ENCODE measurements around the gene CDH8. TPM values are rescaled to one million over a fixed set of nuclear protein-coding genes. Genes with fewer than 3 reads are reported as not detected.
"Not testable (repeated sequence)": the region's sequence is repeated elsewhere in the genome, so short reads cannot be mapped to it uniquely, and the experiment has no call there.

CDH8 gene
- polyA plus RNA-seq, 1 experiment, result not detected

DNA sequence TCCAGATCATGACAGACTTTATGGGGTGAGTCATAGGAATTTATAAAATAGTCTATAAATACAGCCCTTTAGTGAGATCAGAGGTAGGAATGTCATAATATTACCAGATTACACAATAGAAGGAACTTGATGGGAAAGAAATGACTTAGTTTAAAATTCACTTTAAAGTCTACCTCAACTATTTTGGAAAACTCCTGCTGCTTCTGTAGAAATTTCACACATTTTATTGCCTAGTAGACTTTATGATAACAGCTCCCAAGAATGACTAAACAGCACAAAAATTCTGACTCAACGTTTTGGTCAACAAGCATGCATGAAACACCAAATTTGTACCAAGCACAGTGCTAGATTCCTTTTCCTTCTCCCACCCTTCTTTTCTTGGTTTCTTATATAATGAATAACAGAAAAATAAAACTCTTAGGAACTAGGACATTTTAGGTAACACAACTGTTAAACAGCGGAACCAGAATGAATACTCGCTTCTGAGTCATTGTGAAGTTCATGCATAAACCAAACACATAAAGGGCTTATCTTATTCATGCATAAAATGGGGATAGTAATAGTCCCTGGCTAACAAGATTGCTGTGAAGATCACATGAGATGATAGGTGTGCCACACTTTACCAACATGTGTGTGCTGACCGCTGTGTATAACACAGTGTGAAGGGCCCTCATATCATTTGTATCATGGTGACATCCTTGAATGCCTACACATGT lies 243.9 kb downstream of the CDH8 start:
- Histone ChIP-seq H3K27ac (ENCODE audit: low read depth, low read length) (no peak overlapping the region), H3K4me3 (ENCODE audit: low read depth, low read length) (no peak overlapping the region), H3K9me3 (ENCODE audit: control insufficient read depth, insufficient read depth, low read length) (no peaks in the 10 kb centered on the region), H3K27me3 (ENCODE audit: control insufficient read depth, insufficient read depth, low read length) (no peaks in the 10 kb centered on the region)
- ChIA-PET CTCF (no interaction called here), POLR2A (no interaction called here)
- DNase-seq (ENCODE audit: low read depth, low spot score), result no peak
- no peak for TF ChIP-seq CTCF (IDR thresholded peaks at IDR 0.05; ENCODE audit: low read depth, low read length)

DNA sequence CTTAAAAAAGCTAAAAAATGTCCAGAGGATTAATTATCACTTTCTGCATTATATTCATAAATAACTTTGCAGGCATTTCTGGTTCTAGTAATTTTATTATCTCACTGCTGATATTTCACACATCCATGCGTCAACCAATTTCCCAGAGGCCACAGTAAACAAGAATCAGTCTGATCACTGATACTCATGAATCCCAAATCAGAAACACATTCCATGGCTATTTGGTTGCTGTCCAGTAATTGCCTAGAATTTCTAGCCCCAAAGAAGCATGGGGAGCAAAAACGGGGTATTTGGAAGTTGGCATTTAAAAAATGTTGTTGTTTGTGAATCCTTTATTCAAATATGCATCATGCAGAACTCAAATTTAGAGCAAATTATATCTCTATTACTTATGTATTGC lies 244.8 kb downstream of the CDH8 start:
- H3K4me3 ChIP-seq (ENCODE audit: low read depth, low read length), result no peak overlapping the region
- POLR2A ChIA-PET, result no interaction called here

GRCh38 chr16:61781855-61782254 lies 254.4 kb downstream of the CDH8 start:
- CTCF ChIA-PET; POLR2A ChIA-PET; H3K27ac ChIP-seq (ENCODE audit: low read depth, low read length); H3K4me3 ChIP-seq (ENCODE audit: low read depth, low read length); DNase-seq (ENCODE audit: low read depth, low spot score); H3K27me3 ChIP-seq (ENCODE audit: control insufficient read depth, insufficient read depth, low read length); H3K9me3 ChIP-seq (ENCODE audit: control insufficient read depth, insufficient read depth, low read length): not testable (repeated sequence)

More for the DNA sequence above, 244.8 kb downstream of the CDH8 start:
- CTCF ChIA-PET, result no interaction called here
- no peaks in the 10 kb centered on the region for H3K27me3 ChIP-seq (ENCODE audit: control insufficient read depth, insufficient read depth, low read length)
- no peak for DNase-seq (ENCODE audit: low read depth, low spot score)
- H3K27ac ChIP-seq (ENCODE audit: low read depth, low read length), result no peak overlapping the region
- no peaks in the 10 kb centered on the region for H3K9me3 ChIP-seq (ENCODE audit: control insufficient read depth, insufficient read depth, low read length)
- TF ChIP-seq CTCF (IDR thresholded peaks at IDR 0.05; ENCODE audit: low read depth, low read length), result no peak

DNA sequence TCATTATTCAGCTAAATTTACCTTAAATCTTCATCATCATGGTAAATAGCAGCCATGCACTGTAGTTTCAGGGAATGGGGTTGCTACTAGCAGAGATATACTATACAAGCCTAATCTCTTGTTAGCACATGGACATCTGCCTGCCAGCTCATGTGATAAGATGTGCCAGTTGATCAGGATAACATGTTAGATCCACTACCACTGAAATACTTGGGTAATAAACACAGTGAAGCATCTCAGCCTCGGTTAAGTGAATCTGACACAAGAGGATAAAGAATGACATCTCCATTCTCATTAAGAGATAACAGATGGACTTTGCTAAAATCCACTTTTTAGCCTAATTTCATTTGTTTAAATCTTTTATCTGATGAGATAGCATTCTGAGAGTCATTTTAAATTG lies 256.1 kb downstream of the CDH8 start:
- ChIA-PET CTCF (no interaction called here), POLR2A (no interaction called here)
- H3K27me3 ChIP-seq (ENCODE audit: control insufficient read depth, insufficient read depth, low read length), result no peaks in the 10 kb centered on the region

GRCh38 chr16:61770301-61770700 lies 265.9 kb downstream of the CDH8 start:
- ChIA-PET CTCF (interaction anchor here (0.6 kb wide), 1 partner anchor 50 kb away, joined by 4 read pairs; no protein-coding TSS in a partner anchor), POLR2A (no interaction called here)
- no peaks in the 10 kb centered on the region for H3K27me3 ChIP-seq (ENCODE audit: control insufficient read depth, insufficient read depth, low read length)
- H3K27ac ChIP-seq (ENCODE audit: low read depth, low read length), result no peak overlapping the region
- no peak for TF ChIP-seq CTCF (IDR thresholded peaks at IDR 0.05; ENCODE audit: low read depth, low read length)
- H3K4me3 ChIP-seq (ENCODE audit: low read depth, low read length), result no peak overlapping the region
- H3K9me3 ChIP-seq (ENCODE audit: control insufficient read depth, insufficient read depth, low read length), result peaks cover 7% of the 10 kb centered on the region
- DNase-seq (ENCODE audit: low read depth, low spot score), result no peak

More for the DNA sequence above, 256.1 kb downstream of the CDH8 start:
- DNase-seq (ENCODE audit: low read depth, low spot score), result no peak
- no peaks in the 10 kb centered on the region; the same call in 1 of the 2 replicates for H3K9me3 ChIP-seq (ENCODE audit: control insufficient read depth, insufficient read depth, low read length)
- H3K27ac ChIP-seq (ENCODE audit: low read depth, low read length), result no peak overlapping the region
- TF ChIP-seq CTCF (IDR thresholded peaks at IDR 0.05; ENCODE audit: low read depth, low read length), result no peak
- H3K4me3 ChIP-seq (ENCODE audit: low read depth, low read length), result no peak overlapping the region
